Vagina (tissue), 2 donors: ENCODE results near the gene NUTM1.

ENCODE experiments used
- POLR2AphosphoS5 ChIP-seq, 2 donors: sonication (generic); formaldehyde crosslinking; IDR thresholded peaks; one replicate each; pipeline ENCODE4 v1.9.0; 2017; ENCODE audit warnings: antibody characterized with exemption in 2 of 2, mild to moderate bottlenecking in 2 of 2, low read depth in 1 of 2; ENCODE audit not compliant: insufficient read depth in 1 of 2
- TF ChIP-seq, protein P1 (sequence below), 3 experiments: fragments of 450-650 bp in 2 of 3; fragments of 200-600 bp in 1 of 3; sonication (generic) in 1 of 3; IDR thresholded peaks; one replicate each; pipeline ENCODE4 v1.5.1; 2017 to 2019; ENCODE audit warnings: antibody characterized with exemption in 3 of 3, mild to moderate bottlenecking in 2 of 3, moderate library complexity in 2 of 3

DNA sequence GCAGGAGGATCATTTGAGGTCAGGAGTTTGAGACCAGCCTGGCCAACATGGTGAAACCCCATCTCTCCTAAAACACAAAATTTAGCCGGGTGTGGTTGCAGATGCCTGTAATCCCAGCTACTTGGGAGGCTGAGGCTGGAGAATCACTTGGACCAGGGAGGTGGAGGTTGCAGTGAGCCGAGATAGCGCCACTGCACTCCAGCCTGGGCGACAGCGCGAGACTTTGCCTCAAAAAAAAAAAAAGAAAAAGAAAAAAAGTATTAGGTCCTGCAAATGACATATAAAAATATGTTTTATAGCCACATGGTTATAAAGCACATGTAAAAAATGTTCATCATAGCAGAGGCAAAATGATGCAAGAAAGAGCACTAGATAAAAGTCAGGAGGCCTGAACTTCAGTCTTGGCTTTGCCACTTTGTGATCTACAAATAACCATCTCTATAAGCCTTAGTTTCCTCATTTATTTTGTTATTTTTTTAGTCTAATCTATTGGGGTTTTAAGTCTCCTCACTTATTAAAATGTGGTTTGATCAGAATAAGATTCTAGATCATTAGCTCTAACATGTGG lies 10.5 kb upstream of the NUTM1 start:
- TF ChIP-seq POLR2AphosphoS5 (IDR thresholded peaks at IDR 0.05; ENCODE audit: insufficient read depth in 1 of 2, low read depth in 1 of 2) = no peak
- TF ChIP-seq, protein P1, sequence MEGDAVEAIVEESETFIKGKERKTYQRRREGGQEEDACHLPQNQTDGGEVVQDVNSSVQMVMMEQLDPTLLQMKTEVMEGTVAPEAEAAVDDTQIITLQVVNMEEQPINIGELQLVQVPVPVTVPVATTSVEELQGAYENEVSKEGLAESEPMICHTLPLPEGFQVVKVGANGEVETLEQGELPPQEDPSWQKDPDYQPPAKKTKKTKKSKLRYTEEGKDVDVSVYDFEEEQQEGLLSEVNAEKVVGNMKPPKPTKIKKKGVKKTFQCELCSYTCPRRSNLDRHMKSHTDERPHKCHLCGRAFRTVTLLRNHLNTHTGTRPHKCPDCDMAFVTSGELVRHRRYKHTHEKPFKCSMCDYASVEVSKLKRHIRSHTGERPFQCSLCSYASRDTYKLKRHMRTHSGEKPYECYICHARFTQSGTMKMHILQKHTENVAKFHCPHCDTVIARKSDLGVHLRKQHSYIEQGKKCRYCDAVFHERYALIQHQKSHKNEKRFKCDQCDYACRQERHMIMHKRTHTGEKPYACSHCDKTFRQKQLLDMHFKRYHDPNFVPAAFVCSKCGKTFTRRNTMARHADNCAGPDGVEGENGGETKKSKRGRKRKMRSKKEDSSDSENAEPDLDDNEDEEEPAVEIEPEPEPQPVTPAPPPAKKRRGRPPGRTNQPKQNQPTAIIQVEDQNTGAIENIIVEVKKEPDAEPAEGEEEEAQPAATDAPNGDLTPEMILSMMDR (IDR thresholded peaks at IDR 0.05) = no peak
